ENCODE results near the gene KCNG2.

Gene KCNG2

DNA sequence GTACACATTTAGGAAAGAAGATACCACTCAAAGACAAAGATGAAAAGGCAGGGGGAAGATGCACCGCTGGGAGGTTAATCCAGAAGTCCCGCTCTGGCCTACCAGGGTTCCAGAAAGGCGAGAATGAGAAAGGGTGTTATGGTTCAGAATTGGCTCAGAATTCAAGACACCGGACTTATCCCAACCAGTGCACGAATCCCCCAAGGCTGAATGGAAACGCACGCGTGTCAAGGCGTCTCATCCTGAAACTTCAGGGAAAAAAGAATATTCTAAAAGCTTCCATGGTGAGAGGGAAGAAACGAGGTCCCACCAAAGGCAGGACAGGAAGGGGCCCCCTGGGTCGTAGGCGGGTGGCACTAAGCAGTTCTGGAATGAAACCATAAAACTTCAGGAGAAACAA, 81.8 kb downstream of the KCNG2 start:
- H3K4me3 ChIP-seq: no peak overlapping the region
- H3K9me3 ChIP-seq: no peaks in the 10 kb centered on the region
- H3K27me3 ChIP-seq (ENCODE audit: low read depth): no peaks in the 10 kb centered on the region
- H3K4me1 ChIP-seq: no peaks in the 10 kb centered on the region
- in situ Hi-C loops (cut with MboI; ENCODE audit: low sequenced_read_pairs): no loop called here
- H3K36me3 ChIP-seq (replicated peaks): no peaks in the 10 kb centered on the region
- no peak for DNase-seq (ENCODE audit: low spot score in 2 of 2)

DNA sequence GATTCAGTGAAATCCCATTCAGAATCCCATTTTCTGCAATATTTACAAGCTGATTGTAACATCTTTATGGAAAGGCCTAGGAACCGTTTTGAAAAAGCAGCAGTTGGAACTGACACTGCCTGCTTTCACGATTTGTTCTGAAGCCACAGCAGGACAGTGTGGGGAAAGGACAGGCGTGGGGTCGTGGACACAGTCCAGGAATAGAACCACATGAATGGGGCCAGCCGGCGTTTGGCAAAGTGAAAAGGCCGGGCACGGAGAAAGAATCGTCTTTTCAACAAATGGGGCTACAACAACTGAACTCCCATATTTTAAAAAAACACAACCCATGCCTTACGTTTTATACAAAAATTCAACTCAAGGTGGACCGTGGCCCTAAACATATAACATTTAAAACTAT, 84.0 kb downstream of the KCNG2 start:
- Histone ChIP-seq H3K4me1 (no peaks in the 10 kb centered on the region), H3K27me3 (ENCODE audit: low read depth) (no peaks in the 10 kb centered on the region), H3K4me3 (no peak overlapping the region), H3K36me3 (replicated peaks) (no peaks in the 10 kb centered on the region), H3K9me3 (no peaks in the 10 kb centered on the region; the same call in 1 of the 2 replicates)
- DNase-seq (ENCODE audit: low spot score in 2 of 2): no peak
- in situ Hi-C loops (cut with MboI; ENCODE audit: low sequenced_read_pairs): no loop called here

DNA sequence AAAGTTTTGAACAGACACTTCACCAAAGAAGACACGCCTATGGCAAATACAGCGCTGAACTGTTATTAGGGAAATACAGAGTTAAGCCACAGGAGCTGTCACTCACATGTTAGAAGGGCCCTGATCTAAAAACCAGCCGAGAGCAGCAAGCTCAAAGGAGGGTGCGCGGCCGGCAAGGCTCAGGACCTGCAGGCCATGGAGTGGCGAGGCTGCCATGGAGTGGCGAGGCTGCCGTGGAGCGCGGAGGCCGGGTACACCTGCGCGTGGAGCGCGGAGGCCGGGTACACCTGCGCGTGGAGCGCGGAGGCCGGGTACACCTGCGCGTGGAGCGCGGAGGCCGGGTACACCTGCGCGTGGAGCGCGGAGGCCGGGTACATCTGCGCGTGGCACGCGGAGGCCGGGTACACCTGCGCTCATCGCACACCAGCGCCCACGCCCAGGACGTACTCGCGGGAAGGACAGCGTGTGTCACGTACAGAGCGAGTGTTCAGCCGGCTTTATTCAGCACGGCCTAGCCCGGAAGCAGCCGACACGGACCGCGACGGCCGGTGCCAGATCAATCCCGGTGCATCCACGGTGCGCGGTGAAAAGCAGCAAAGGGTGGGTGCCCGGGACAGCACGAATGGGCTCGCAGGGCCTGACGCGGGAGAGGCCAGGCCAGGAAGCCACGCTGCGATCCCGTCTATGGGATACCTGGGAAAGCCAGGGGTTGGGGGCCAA, 84.9 kb downstream of the KCNG2 start:
- in situ Hi-C loops (cut with MboI; ENCODE audit: low sequenced_read_pairs): no loop called here
- H3K9me3 ChIP-seq: no peaks in the 10 kb centered on the region; the same call in 1 of the 2 replicates
- no peaks in the 10 kb centered on the region for H3K27me3 ChIP-seq (ENCODE audit: low read depth)
- no peaks in the 10 kb centered on the region for H3K4me1 ChIP-seq
- DNase-seq (ENCODE audit: low spot score in 2 of 2): no peak
- no peak overlapping the region for H3K4me3 ChIP-seq
- H3K36me3 ChIP-seq (replicated peaks): no peaks in the 10 kb centered on the region

DNA sequence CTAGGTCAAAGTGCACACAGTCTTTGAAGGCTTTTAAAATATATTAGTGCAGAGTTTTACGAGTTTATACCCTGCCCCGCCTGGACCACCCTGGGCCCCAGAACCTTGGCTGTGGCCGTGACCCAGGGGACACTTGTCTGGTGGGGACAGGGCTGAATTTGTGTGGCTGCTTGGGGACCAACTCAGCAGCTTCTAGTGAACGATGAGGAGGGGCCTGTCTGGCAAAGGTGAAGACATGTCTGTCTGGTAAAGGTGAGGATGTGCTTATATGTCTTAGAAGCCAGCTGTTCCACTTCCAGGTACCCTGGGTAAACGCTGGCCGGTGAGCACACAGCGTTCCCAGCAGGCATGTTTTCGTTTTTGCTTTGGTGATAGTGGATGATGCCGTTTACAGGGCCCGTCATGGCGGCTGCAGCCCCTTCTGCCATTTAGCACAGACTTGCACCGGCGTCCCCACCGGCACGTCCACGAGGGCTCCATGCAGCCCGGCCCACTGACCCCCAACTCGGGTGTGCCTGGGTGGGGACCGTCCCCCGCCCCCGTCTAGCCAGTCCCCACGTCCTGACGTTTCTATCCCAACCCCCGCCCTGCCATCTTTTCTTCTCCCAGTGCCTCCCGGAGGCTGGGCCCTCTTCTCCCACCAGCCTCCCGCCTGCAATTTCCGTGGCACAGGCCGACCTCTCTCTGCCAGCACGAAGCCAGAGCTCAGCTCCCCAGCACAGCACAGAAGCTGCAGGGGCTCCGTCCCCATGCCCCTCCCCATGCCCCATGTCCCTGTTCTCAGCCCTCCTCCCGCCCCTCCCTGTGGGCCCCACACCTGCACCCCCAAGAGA, 85.9 kb downstream of the KCNG2 start:
- no peaks in the 10 kb centered on the region; the same call in 1 of the 2 replicates for H3K9me3 ChIP-seq
- in situ Hi-C loops (cut with MboI; ENCODE audit: low sequenced_read_pairs): no loop called here

DNA sequence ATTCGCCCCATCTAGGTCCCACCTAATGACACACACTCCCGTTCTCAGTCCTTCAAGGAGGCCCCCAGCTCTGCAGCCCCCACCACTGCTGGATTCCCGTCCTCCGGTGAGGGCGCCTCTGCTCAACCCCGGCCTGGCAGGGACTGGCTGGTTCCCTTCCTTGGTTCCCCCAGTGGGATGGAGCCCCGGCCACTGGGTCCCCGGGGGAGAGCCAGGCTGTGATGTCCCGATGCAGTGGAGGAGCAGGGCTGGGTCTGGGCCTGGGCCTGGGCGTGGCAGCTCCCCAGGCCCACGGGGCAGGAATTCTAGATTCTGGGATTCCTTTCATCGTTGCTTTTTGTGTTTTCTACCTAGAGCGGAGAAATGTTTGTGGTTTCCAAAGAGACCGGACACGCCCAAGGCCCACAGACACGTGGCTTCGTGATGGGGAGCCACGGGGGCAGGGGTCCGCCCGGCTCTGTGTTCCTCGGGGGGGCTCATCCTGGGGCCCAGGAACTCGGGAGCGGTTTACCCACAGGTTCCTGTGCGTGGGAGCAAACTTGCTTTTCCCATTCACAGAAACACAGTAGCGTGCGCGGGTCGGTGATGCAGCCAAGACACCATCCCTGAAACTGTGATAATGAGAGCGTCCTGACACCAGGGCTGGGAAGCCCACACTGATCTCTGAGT, 86.7 kb downstream of the KCNG2 start:
- no peaks in the 10 kb centered on the region for H3K27me3 ChIP-seq (ENCODE audit: low read depth)
- H3K36me3 ChIP-seq (replicated peaks): no peaks in the 10 kb centered on the region
- peak in 1 of 2 experiments; percentile 5 for DNase-seq (ENCODE audit: low spot score in 2 of 2)
- H3K4me3 ChIP-seq: no peak overlapping the region
- in situ Hi-C loops (cut with MboI; ENCODE audit: low sequenced_read_pairs): no loop called here
- H3K4me1 ChIP-seq: no peaks in the 10 kb centered on the region
- no peaks in the 10 kb centered on the region; the same call in 1 of the 2 replicates for H3K9me3 ChIP-seq

More for the DNA sequence above, 85.9 kb downstream of the KCNG2 start:
- Histone ChIP-seq H3K4me1 (no peaks in the 10 kb centered on the region), H3K4me3 (no peak overlapping the region), H3K27me3 (ENCODE audit: low read depth) (no peaks in the 10 kb centered on the region), H3K36me3 (replicated peaks) (no peaks in the 10 kb centered on the region)
- no peak for DNase-seq (ENCODE audit: low spot score in 2 of 2)

DNA sequence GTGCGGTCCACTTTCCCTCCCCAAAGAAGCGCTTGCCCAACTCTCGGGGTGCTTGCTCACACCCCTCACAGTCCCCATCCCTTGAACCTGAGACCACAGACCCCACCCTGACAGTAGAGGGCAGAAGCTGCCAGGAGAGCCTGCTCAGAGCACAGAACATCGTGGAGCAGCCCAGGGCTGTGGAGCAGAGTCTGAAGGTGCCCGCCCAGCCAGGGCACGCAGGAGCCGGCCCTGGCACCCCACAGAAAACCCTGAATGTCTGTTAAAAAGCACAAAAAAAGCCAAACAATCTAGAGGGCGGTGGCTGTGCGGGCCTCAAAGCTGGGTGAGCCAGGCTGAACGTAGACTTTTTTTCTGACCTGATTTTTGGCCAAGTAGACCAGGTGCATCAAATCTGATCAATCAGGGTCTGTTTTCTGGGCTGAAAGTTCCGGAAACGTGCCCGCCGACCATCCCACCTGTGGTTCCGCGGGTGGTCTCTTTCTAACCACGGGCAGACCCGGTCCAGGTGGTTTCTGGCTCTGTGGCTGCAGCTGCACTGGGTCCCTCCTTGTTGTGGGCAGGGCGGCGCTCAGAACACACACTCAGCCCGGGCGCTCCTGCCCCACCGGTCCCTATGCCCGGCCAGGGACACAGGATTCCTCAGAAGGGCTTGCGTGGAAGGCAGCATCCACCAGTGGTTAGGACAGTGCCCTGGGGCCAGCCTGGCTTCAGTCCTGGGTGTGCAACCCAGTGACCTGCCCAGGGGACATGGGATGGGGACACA, 87.4 kb downstream of the KCNG2 start:
- Histone ChIP-seq H3K4me3 (no peak overlapping the region), H3K4me1 (no peaks in the 10 kb centered on the region), H3K36me3 (replicated peaks) (no peaks in the 10 kb centered on the region), H3K9me3 (peaks cover 4% of the 10 kb centered on the region), H3K27me3 (ENCODE audit: low read depth) (no peaks in the 10 kb centered on the region)
- in situ Hi-C loops (cut with MboI; ENCODE audit: low sequenced_read_pairs): no loop called here
- DNase-seq (ENCODE audit: low spot score in 2 of 2): no peak

DNA sequence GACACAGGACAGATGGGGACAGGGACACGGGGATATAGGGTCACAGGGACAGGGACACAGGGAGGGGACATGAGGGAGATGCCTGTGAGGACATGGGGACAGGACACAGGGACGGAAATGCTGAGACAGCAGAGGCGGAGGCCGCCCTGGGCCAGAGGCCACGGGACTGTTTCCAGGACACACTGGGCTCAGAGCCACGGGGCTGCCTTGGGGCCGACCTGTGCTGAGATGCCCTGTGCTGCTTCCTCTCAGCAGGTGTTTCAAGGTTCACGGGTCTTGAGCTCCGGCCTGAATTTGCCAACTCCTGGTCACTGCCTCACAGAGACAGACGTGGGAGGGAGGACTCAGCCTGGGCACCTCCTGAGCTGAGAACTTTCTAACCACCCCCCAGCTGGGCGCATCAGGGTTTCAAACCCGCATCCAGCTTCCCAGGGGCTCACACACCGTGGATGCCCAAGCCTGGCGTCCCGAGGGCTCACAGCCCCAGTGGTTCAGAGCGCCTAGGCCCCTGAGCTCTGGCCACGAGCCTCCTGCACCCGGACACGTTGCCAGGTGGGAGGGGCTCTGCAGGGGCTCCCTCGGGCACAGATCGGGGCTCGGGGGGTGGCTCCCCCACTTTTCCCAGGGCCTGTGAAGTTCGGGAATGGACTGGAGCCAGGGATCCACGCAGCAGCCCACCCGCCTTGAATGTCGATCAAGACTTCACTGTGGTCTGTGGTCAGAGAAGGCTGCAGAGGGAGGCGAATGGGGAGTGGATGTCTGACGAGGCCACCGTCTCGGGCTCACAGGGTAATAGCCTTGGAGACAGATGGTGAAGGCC, 89.7 kb downstream of the KCNG2 start:
- H3K9me3 ChIP-seq: peaks cover 4% of the 10 kb centered on the region
- H3K4me1 ChIP-seq: no peaks in the 10 kb centered on the region
- peak in 1 of 2 experiments; percentile 6 for DNase-seq (ENCODE audit: low spot score in 2 of 2)
- H3K27me3 ChIP-seq (ENCODE audit: low read depth): no peaks in the 10 kb centered on the region
- no peak overlapping the region for H3K4me3 ChIP-seq
- H3K36me3 ChIP-seq (replicated peaks): no peaks in the 10 kb centered on the region
- in situ Hi-C loops (cut with MboI; ENCODE audit: low sequenced_read_pairs): no loop called here

DNA sequence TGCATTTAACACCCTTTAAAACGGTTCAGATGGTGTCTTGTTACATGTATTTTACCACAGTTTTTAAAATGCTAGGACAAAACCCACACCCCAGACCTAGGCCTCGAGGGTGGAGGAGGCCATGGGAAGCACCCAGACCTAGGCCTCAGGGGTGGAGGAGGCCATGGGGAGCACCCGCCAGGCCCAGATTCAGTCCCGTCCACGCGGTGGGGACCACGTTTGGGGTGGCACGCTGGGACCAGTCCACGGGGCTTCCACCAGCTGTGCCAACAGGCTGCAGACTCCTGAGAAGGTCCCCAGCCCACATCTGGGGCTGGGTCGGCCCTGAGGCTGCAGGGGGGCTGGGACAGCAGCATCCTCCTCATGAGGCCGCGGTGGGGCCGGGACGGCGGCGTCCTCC, 90.3 kb downstream of the KCNG2 start:
- Histone ChIP-seq H3K9me3 (peaks cover 4% of the 10 kb centered on the region), H3K4me3 (no peak overlapping the region), H3K4me1 (no peaks in the 10 kb centered on the region), H3K27me3 (ENCODE audit: low read depth) (no peaks in the 10 kb centered on the region), H3K36me3 (replicated peaks) (no peaks in the 10 kb centered on the region)
- DNase-seq (ENCODE audit: low spot score in 2 of 2): no peak
- in situ Hi-C loops (cut with MboI; ENCODE audit: low sequenced_read_pairs): no loop called here

DNA sequence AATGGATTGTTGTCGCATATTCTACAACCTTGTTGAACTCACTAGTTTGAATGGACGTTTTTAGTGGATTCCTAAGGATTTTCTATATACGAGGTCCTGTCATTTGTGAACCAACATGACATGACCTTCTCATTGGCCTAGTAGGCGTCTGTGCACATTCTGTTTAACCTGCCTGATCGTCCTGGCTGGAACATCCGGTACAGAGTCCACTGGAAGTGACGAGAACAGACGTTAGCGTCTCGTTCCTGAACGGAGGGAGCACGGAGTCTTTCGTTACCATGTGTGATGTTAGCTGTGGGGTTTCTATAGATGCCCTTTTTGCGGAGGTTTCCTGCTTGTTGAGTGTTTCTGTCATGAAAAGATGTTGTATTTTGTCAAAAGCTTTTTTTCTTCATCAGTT, 91.8 kb downstream of the KCNG2 start:
- no peaks in the 10 kb centered on the region for H3K4me1 ChIP-seq
- in situ Hi-C loops (cut with MboI; ENCODE audit: low sequenced_read_pairs): no loop called here
- peaks cover 4% of the 10 kb centered on the region for H3K9me3 ChIP-seq

DNA sequence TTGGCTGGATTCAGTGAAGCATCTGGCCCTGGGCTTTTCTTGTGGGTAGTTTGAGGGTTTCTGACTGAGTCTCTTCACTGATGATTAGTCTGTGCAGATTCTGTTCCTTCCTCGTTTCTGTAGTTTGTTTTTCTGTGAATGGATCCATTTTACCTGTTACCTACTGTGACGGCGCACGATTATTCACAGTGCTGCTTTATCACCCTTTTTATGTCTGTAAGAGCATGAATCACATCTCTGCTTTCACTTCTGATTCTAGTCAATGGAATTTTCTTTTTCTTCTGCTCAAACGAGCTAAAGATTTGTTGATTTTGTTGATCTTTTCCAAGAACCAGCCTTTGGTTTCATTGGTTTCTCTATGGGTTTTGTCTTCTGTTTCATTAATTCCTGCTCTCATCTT, 92.9 kb downstream of the KCNG2 start:
- H3K9me3 ChIP-seq: peaks cover 4% of the 10 kb centered on the region; the same call in 1 of the 2 replicates
- in situ Hi-C loops (cut with MboI; ENCODE audit: low sequenced_read_pairs): no loop called here
- no peaks in the 10 kb centered on the region for H3K27me3 ChIP-seq (ENCODE audit: low read depth)

More for the DNA sequence above, 91.8 kb downstream of the KCNG2 start:
- DNase-seq (ENCODE audit: low spot score in 2 of 2): no peak
- Histone ChIP-seq H3K36me3 (replicated peaks) (no peaks in the 10 kb centered on the region), H3K4me3 (no peak overlapping the region), H3K27me3 (ENCODE audit: low read depth) (no peaks in the 10 kb centered on the region)

DNA sequence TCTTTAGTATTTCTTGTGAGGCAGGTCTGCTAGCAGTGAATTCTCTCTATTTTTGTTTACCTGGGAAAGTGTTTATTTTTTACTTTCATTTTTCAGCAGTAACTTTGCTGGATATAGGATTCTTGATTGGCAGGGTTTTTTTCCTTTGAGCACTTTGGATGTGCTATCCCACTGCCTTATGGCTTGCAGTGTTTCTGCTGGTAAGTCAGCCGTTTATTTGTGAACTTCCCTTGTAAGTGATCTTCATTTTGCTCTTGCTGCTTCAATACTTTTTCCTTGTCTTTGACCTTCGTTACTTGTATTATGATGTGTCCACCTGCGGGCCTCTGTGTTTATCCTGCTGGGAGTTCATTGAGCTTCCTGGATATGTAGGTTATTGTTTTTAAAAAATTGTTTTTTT, 99.0 kb downstream of the KCNG2 start:
- H3K4me3 ChIP-seq: no peak overlapping the region
- no peaks in the 10 kb centered on the region for H3K4me1 ChIP-seq
- no peaks in the 10 kb centered on the region; the same call in 1 of the 2 replicates for H3K9me3 ChIP-seq
- no peak for DNase-seq (ENCODE audit: low spot score in 2 of 2)
- H3K36me3 ChIP-seq (replicated peaks): no peaks in the 10 kb centered on the region
- H3K27me3 ChIP-seq (ENCODE audit: low read depth): no peaks in the 10 kb centered on the region
- in situ Hi-C loops (cut with MboI; ENCODE audit: low sequenced_read_pairs): no loop called here

More for the DNA sequence above, 92.9 kb downstream of the KCNG2 start:
- H3K4me1 ChIP-seq: no peaks in the 10 kb centered on the region
- DNase-seq (ENCODE audit: low spot score in 2 of 2): no peak
- H3K36me3 ChIP-seq (replicated peaks): no peaks in the 10 kb centered on the region
- H3K4me3 ChIP-seq: no peak overlapping the region

DNA sequence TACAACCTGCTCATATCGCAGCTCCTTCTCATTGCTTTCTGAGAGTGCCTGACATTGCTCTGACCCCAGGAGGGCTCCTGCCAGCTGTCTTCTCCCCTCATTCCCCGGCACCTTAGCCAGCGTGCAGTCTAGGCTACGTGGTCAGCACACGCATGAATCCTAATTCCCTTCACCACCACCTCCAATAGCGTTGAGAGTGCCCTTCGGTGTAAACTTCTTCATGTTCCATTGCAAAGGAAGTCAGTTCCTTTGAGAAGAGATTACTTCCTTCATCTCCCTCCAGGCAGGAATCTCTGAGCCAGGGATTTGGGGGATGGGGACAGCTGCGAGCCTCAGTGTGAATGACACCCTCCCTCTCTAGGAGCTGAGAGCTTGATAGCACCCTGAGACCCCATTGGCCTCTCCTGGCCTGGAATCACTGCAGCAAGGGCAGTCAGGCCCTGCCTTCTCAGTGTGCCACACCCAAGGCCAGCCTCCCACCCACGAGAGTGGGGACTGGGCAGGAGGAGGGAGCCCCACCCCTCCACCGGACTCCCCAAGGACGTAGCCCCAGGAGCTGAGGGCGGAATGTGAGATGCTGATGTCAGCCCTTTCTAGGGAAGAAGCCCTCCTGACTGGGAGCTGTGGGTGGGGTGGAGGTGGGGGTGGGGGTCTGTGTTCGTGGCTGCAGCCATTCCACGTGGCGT, 100.3 kb downstream of the KCNG2 start:
- Histone ChIP-seq H3K36me3 (replicated peaks) (peaks cover under 1% of the 10 kb centered on the region), H3K4me1 (no peaks in the 10 kb centered on the region), H3K4me3 (no peak overlapping the region), H3K9me3 (no peaks in the 10 kb centered on the region; the same call in 1 of the 2 replicates), H3K27me3 (ENCODE audit: low read depth) (no peaks in the 10 kb centered on the region)
- DNase-seq (ENCODE audit: low spot score in 2 of 2): no peak
- in situ Hi-C loops (cut with MboI; ENCODE audit: low sequenced_read_pairs): no loop called here
